ENCODE results near the gene XYLT1.

Gene XYLT1

GRCh38 chr16:17069681-17070080 lies 401.1 kb downstream of the XYLT1 start:
- DNase-seq: no peak

GRCh38 chr16:17068524-17068923 lies 402.2 kb downstream of the XYLT1 start:
- DNase-seq: no peak

DNA sequence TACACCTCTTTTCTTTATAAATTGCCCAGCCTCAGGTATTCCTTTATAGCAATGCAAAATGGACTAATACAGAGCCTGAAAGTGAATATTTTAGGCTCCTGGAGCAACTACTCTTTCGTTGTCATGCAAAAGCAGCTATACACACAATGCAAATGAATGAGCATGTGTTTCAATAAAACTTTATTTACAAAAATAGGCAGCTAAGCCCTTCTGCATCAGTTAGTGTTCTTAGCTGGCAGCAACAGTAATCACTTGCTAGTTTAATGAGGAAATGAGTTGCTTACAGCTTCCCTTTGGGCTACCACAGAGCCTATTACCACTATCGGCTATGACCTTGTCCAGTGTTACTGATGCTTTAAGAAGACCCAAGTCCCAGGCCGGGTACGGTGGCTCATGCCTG lies 402.9 kb downstream of the XYLT1 start:
- no peak for DNase-seq

GRCh38 chr16:17063201-17064139 lies 407.3 kb downstream of the XYLT1 start:
- DNase-seq: no peak

DNA sequence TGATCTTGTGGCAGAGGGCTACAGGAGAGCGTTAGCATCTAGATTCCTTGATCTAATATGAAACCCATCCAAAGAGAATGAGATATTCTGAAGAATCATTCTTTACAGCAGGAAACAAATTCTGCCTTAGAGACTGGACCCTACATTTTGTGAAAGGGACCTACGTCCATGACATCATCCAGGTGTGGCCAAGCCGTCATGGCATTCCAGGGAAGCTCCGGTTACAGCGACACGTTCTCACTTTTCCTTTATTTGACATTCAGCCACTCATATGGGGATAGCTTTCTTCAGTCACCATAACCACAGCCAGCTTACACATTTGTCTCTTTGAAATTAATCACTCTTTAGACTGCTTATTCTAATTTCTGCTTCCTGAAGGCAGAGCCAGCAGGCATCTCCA lies 408.1 kb downstream of the XYLT1 start:
- DNase-seq: no peak

- no peak for DNase-seq
Observed at GRCh38 chr16:17061326-17061725, 409.4 kb downstream of the XYLT1 start.

- no peak for DNase-seq
Observed at GRCh38 chr16:17058471-17058870, 412.3 kb downstream of the XYLT1 start.

GRCh38 chr16:17056666-17057065 lies 414.1 kb downstream of the XYLT1 start:
- DNase-seq: no peak

DNA sequence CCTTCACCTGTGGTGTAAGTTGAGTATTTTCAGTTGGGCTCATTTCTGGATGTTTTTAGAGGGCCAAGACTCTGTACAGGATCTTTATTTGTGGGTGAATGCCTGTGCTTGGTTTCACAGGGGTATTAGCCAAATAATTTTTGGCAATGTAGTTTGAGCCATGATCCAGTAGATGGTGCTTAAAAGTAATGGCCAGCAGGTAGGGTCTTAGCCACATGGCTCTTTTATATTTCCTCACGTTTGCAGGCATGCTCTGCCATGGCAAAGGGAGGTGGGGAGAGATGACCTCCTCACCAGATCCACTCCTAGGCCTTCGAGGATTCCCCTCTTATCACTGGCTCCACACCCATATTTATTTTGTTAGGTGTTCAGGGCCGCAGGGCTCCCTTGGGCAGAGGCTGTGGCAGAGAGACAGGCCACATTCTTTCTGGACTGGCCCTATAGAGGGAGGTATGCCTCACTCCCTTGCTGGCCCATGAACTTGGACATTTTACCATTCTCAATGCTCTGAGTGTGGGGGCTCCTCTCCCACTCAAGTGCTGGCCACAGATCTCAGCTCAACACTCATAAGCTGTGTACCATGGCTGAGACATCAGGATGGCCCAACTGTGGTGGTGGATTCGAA lies 417.1 kb downstream of the XYLT1 start:
- no peak for DNase-seq
